Erythroblast (primary cell): ENCODE measurements around the gene ESR1.

Source experiments
- DNase-seq, 2 experiments: peaks; one replicate each; lab custom pipeline; 2025; lab: John Stamatoyannopoulos, UW
- GATA1 ChIP-seq: IDR thresholded peaks from 2 replicates; pipeline ENCODE4 v1.6.1; 2011; ENCODE audit warnings: low read depth, mild to moderate bottlenecking, control low read depth, low read length, moderate library complexity
- POLR2A ChIP-seq: IDR thresholded peaks from 2 replicates; pipeline ENCODE4 v1.6.1; 2011; ENCODE audit warnings: mild to moderate bottlenecking, low read length

Gene ESR1

GRCh38 chr6:151900256-151900655, 92.8 kb downstream of the ESR1 start:
- TF ChIP-seq POLR2A (no peak), GATA1 (no peak)
- DNase-seq, result no peak

GRCh38 chr6:151901009-151901411, 93.5 kb downstream of the ESR1 start:
- TF ChIP-seq GATA1 (no peak), POLR2A (no peak)
- no peak for DNase-seq

- no peak for DNase-seq
- TF ChIP-seq POLR2A, result no peak
- TF ChIP-seq GATA1, result no peak
These were observed 97.1 kb downstream of the ESR1 start for GRCh38 chr6:151904631-151905030.

GRCh38 chr6:151905072-151905471, 97.6 kb downstream of the ESR1 start:
- no peak for TF ChIP-seq POLR2A
- no peak for TF ChIP-seq GATA1
- DNase-seq, result no peak

- TF ChIP-seq GATA1 (no peak), POLR2A (no peak)
- DNase-seq, result no peak
These were observed 98.4 kb downstream of the ESR1 start for GRCh38 chr6:151905854-151906253.

- no peak for DNase-seq
- TF ChIP-seq GATA1, result no peak
These were observed 103.9 kb downstream of the ESR1 start for GRCh38 chr6:151911401-151911800.

GRCh38 chr6:151914484-151914883, 107.0 kb downstream of the ESR1 start:
- no peak for DNase-seq
- no peak for TF ChIP-seq GATA1
- TF ChIP-seq POLR2A, result no peak

- TF ChIP-seq GATA1, result no peak
- TF ChIP-seq POLR2A, result no peak
- DNase-seq, result no peak
These were observed 108.6 kb downstream of the ESR1 start for GRCh38 chr6:151916075-151916474.

- TF ChIP-seq GATA1 (no peak), POLR2A (no peak)
- DNase-seq, result no peak
These were observed 109.2 kb downstream of the ESR1 start for GRCh38 chr6:151916680-151917164.

GRCh38 chr6:151917531-151918329, 110.2 kb downstream of the ESR1 start:
- DNase-seq, result no peak
- TF ChIP-seq POLR2A (no peak), GATA1 (no peak)

GRCh38 chr6:151940307-151940706, 132.8 kb downstream of the ESR1 start:
- TF ChIP-seq POLR2A, result no peak
- TF ChIP-seq GATA1, result no peak
- no peak for DNase-seq

- DNase-seq, result no peak
- TF ChIP-seq GATA1 (no peak), POLR2A (no peak)
These were observed 140.7 kb downstream of the ESR1 start for GRCh38 chr6:151948002-151948743.

- no peak for TF ChIP-seq POLR2A
- no peak for TF ChIP-seq GATA1
- no peak for DNase-seq
These were observed 150.8 kb downstream of the ESR1 start for GRCh38 chr6:151958332-151958731.

- no peak for DNase-seq
- TF ChIP-seq GATA1 (no peak), POLR2A (no peak)
These were observed 151.6 kb downstream of the ESR1 start for GRCh38 chr6:151959086-151959485.
